ENCODE measurements around the gene JCHAIN. TPM values are rescaled to one million over a fixed set of nuclear protein-coding genes. Genes with fewer than 3 reads are reported as not detected.
A peak's percentile ranks its signal among the peaks of the same experiment; 100 is the strongest.

Gene JCHAIN
- total RNA-seq = 0.29 TPM in 1 of 2 replicates, not detected in the other

DNA sequence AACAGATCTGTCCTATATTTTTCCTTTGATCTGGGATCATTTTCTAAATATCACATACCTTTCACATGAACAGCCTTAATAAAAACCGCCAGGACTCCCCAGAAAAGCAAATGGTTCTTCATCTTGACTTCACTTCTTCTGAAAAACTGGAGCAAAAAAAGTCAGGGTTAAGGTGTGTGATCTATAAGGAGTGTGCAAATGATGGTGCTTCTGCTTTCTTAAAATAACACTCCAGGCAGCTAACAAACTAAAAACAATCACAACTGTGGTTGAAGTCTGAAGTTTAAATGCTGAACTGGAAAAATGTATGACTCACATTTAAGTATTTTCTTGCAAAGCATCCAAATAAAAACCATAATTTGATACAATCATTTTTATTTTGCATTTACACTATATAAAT is at the start of gene JCHAIN:
JCHAIN (minus strand) TSS at position 140 of the 400 bp plus-strand sequence; CDS start at position 122, 18 bp downstream.
- DNase-seq (ENCODE audit: low read depth) = no peak
- H3K4me3 ChIP-seq (ENCODE audit: low read depth, low read length) = no peak within 1 kb of the TSS
- TF ChIP-seq, protein P1, sequence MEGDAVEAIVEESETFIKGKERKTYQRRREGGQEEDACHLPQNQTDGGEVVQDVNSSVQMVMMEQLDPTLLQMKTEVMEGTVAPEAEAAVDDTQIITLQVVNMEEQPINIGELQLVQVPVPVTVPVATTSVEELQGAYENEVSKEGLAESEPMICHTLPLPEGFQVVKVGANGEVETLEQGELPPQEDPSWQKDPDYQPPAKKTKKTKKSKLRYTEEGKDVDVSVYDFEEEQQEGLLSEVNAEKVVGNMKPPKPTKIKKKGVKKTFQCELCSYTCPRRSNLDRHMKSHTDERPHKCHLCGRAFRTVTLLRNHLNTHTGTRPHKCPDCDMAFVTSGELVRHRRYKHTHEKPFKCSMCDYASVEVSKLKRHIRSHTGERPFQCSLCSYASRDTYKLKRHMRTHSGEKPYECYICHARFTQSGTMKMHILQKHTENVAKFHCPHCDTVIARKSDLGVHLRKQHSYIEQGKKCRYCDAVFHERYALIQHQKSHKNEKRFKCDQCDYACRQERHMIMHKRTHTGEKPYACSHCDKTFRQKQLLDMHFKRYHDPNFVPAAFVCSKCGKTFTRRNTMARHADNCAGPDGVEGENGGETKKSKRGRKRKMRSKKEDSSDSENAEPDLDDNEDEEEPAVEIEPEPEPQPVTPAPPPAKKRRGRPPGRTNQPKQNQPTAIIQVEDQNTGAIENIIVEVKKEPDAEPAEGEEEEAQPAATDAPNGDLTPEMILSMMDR (conservative IDR thresholded peaks at IDR 0.05; ENCODE audit: low read depth, low read length) = no peak

GRCh38 chr4:70715097-70715496 is 48.8 kb upstream of the JCHAIN start:
- no peak overlapping the region for H3K4me3 ChIP-seq (ENCODE audit: low read depth, low read length)
- DNase-seq (ENCODE audit: low read depth) = peak; percentile 73
- TF ChIP-seq, protein P1 (conservative IDR thresholded peaks at IDR 0.05; ENCODE audit: low read depth, low read length) = no peak

DNA sequence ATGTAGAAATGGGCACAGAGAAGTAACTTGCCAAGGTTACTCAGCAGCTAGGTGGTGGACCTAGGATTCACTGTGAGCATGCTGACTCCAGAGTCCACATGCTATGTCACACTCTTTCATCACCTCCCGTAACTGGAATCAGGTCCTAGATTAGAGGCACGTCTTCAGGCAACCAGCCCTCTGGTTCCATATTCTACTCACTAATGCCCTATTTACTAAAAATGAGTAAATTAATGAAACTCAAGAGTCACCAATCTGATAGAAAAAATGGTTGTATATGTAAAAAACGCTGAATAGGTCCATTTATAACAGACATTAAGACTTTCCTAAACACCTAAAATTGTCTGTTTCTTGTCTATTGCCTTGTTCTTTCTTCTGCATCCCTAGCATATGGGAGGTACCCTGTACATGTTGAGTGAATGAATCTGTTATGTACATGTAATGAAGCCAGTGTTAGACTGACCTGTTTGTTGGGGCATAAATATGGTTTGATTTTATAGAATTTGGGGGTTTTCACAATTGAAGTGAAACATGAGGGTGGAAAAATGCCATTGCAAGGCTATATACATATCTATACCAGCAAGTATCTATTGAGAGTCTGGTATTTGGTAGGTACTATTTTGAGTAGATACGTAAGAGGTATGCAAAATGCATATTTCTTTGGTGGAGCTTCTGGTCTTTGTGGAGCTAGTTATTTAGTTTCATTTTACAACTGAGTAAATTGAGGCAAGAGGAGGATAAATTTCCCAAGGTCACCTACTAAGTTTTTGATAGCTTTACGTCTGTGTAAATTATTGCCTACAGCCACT is 48.0 kb upstream of the JCHAIN start:
- peak; percentile 72 for DNase-seq (ENCODE audit: low read depth)
- H3K4me3 ChIP-seq (ENCODE audit: low read depth, low read length) = no peak overlapping the region
- TF ChIP-seq, protein P1 (conservative IDR thresholded peaks at IDR 0.05; ENCODE audit: low read depth, low read length) = no peak

GRCh38 chr4:70713453-70714078 is 47.3 kb upstream of the JCHAIN start:
- DNase-seq (ENCODE audit: low read depth) = no peak
- TF ChIP-seq, protein P1 (conservative IDR thresholded peaks at IDR 0.05; ENCODE audit: low read depth, low read length) = no peak
- H3K4me3 ChIP-seq (ENCODE audit: low read depth, low read length) = peak overlapping the region; percentile 35

DNA sequence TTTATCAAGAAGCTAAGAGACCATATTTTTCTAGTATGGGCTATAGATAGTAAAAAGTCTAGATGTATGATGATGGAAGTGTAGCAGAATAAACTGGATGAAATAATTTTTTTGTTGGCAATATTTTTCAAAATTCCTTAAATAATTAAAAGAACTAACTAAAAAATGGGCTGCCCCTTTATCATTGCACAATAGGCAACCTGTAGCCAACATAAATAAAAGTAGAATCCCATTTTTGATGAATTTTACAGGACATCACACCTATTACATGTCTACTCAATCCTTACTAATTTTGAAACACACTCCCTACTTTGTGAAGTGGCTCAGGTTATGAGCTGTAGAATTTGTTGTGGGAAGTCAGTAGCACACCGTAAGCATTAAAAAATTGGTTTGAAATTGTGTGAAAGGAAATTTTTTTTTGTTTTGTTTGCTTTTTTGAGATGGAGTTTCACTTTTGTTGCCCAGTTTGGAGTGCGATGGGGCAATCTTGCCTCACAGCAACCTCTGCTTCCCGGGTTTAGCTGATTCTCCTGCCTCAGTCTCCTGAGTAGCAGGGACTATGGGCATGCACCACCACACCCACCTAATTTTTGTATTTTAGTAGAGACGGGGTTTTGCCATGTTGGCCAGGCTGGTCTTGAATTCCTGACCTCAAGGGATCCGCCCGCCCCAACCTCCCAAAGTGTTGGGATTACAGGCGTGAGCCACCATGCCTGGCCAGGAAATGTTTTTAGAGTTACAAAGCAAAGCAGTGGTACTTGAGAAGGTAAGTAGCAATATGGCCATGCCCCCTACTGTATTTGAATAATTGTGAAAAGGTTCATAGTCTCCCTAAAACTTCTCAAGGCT is 46.5 kb upstream of the JCHAIN start:
- peak overlapping the region; percentile 35 for H3K4me3 ChIP-seq (ENCODE audit: low read depth, low read length)
- no peak for DNase-seq (ENCODE audit: low read depth)
- TF ChIP-seq, protein P1 (conservative IDR thresholded peaks at IDR 0.05; ENCODE audit: low read depth, low read length) = no peak

DNA sequence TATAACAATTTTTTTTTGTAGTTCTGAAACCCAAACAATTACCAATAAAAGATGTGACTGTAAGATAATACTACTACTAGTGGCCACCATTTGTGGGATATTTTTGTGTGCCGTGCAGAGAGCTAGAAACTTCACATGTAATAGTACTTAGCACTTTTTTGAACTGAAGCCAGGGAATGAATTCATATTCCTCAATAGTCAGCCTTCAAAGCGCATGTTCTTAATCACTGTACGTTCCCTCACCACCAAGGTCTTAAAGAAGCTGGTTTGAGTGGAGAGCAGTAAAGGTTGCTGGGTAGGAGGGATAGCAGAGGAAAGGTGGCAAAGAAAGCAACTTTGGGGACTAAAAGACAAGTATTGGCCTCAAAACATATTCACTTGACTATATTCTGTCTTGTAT is 45.8 kb upstream of the JCHAIN start:
- TF ChIP-seq, protein P1 (conservative IDR thresholded peaks at IDR 0.05; ENCODE audit: low read depth, low read length) = no peak
- H3K4me3 ChIP-seq (ENCODE audit: low read depth, low read length) = no peak overlapping the region
- no peak for DNase-seq (ENCODE audit: low read depth)

All from epithelial cell of proximal tubule (primary cell).